IPS DF 6.9 (cell line): ENCODE results near the gene TMEM147.
"Not testable (repeated sequence)": the region's sequence is repeated elsewhere in the genome, so short reads cannot be mapped to it uniquely, and the experiment has no call there.

Experiments
- DNase-seq: peaks from one replicate; pipeline ENCODE4 v3.0.0-alpha.2; 2013; ENCODE audit warnings: low read depth, low spot score
- H3K27ac ChIP-seq: one replicate; pipeline ENCODE4 v1.5.1; 2013; ENCODE audit warnings: low read length, control low read depth
- H3K27me3 ChIP-seq: 2 replicates; pipeline ENCODE4 v1.6.1; 2013; ENCODE audit warnings: mild to moderate bottlenecking, low read length; ENCODE audit not compliant: control insufficient read depth, insufficient read depth
- H3K36me3 ChIP-seq: 2 replicates; pipeline ENCODE4 v1.6.1; 2013; ENCODE audit warnings: low read length; ENCODE audit not compliant: control insufficient read depth, insufficient read depth
- H3K4me1 ChIP-seq: 2 replicates; pipeline ENCODE4 v1.6.1; 2013; ENCODE audit warnings: low read length; ENCODE audit not compliant: control insufficient read depth, insufficient read depth
- H3K4me3 ChIP-seq: 2 replicates; pipeline ENCODE4 v1.5.1; 2013; ENCODE audit warnings: mild to moderate bottlenecking, low read length
- H3K9me3 ChIP-seq: 2 replicates; pipeline ENCODE4 v1.6.1; 2013; ENCODE audit warnings: low read length, inconsistent platforms; ENCODE audit not compliant: control insufficient read depth, insufficient read depth
- WGBS: extraction: QIAGEN DNeasy Blood & Tissue Kit; methylation state at CpG from one replicate; pipeline ENCODE4 v1.1.7; 2013; ENCODE audit warnings: mixed read lengths, missing lambda C conversion rate; ENCODE audit not compliant: insufficient read length, insufficient coverage; 5-methylcytosine and 5-hydroxymethylcytosine counted together

Gene TMEM147

GRCh38 chr19:35590875-35591274, 45.4 kb downstream of the TMEM147 start:
- Histone ChIP-seq H3K36me3 (no peaks in the 10 kb centered on the region), H3K27me3 (no peaks in the 10 kb centered on the region), H3K27ac (no peak overlapping the region), H3K4me3 (no peak overlapping the region), H3K9me3 (no peaks in the 10 kb centered on the region), H3K4me1 (no peaks in the 10 kb centered on the region)
- WGBS: no CpG with 5 or more reads among the region's 3 CpGs
- no peak for DNase-seq

GRCh38 chr19:35592226-35592625, 46.8 kb downstream of the TMEM147 start:
- DNase-seq: peak; percentile 68
- no peaks in the 10 kb centered on the region for H3K9me3 ChIP-seq
- H3K27me3 ChIP-seq: no peaks in the 10 kb centered on the region
- WGBS: no CpG with 5 or more reads among the region's 8 CpGs
- no peak overlapping the region for H3K4me3 ChIP-seq
- no peaks in the 10 kb centered on the region for H3K4me1 ChIP-seq
- no peaks in the 10 kb centered on the region for H3K36me3 ChIP-seq
- H3K27ac ChIP-seq: no peak overlapping the region

GRCh38 chr19:35595026-35595425, 49.6 kb downstream of the TMEM147 start:
- no CpG with 5 or more reads among the region's 3 CpGs for WGBS
- not testable (repeated sequence) for H3K27me3 ChIP-seq, H3K36me3 ChIP-seq, H3K9me3 ChIP-seq, DNase-seq, H3K27ac ChIP-seq, H3K4me3 ChIP-seq, H3K4me1 ChIP-seq

DNA sequence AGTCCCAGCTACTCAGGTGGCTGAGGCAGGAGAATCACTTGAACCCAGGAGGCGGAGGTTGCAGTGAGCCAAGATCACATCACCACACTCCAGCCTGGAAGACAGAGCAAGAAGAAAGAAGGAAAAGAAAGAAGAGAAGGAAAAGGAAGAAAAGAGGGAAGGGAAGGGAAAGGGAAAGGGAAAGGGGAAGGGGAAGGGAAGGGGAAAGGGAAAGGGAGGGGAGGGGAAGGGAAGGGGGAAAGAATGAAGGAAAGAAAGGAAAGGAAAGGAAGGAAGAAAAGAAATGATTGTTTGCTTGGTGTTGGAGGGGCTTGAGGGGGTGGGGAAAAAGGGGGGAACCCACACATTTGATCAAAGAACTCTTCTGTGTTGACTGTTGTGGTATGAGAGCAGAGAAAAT, 50.5 kb downstream of the TMEM147 start:
- H3K27ac ChIP-seq: no peak overlapping the region
- no CpG with 5 or more reads among the region's 1 CpG for WGBS
- no peak overlapping the region for H3K4me3 ChIP-seq
- no peaks in the 10 kb centered on the region for H3K9me3 ChIP-seq
- no peaks in the 10 kb centered on the region for H3K36me3 ChIP-seq
- DNase-seq: no peak
- no peaks in the 10 kb centered on the region for H3K27me3 ChIP-seq
- H3K4me1 ChIP-seq: no peaks in the 10 kb centered on the region; the same call in 1 of the 2 replicates

GRCh38 chr19:35596366-35596999, 51.1 kb downstream of the TMEM147 start:
- Histone ChIP-seq H3K27me3 (no peaks in the 10 kb centered on the region), H3K4me1 (no peaks in the 10 kb centered on the region; the same call in 1 of the 2 replicates), H3K4me3 (no peak overlapping the region), H3K36me3 (no peaks in the 10 kb centered on the region), H3K9me3 (no peaks in the 10 kb centered on the region), H3K27ac (no peak overlapping the region)
- no peak for DNase-seq
- no CpG with 5 or more reads among the region's 4 CpGs for WGBS
